K562 (cell line): ENCODE results near the gene SDCCAG8. TPM values are rescaled to one million over a fixed set of nuclear protein-coding genes. Genes with fewer than 3 reads are reported as not detected.

Experiments
- ATAC-seq: fragments of 200-7000 bp; cut with Tn5 transposase; 3 replicates; pipeline ENCODE4 v1.9.1; 2020; ENCODE audit warnings: moderate library complexity
- BruUV-seq: library from RNA; stranded (reverse); fragments of 400-500 nt; replicated peaks from 2 replicates; lab custom pipeline; 2021; lab: Mats Ljungman, UMichigan
- CTCF ChIA-PET: fragments of 300-600 bp; formaldehyde crosslinking; extraction: SDS; loops from one replicate; lab custom pipeline; 2021; ENCODE audit warnings: low intra/inter-chr PET ratio; lab: Yijun Ruan, JAX
- POLR2A ChIA-PET: fragments of 300-600, 350-650 bp; sonication (Branson Sonifier 250); formaldehyde crosslinking; extraction: SDS; loops from one replicate; lab custom pipeline; 2021; ENCODE audit warnings: antibody characterized with exemption, inconsistent platforms; lab: Yijun Ruan, JAX
- DNase-seq, 4 experiments: peaks; one replicate each; pipeline versions ENCODE4 v3.0.0 to v3.0.0-alpha.2; 2011 to 2018; ENCODE audit warnings: low spot score in 3 of 4, mixed read lengths in 3 of 4; ENCODE audit errors: extremely low read depth in 1 of 4
- FAIRE-seq: peaks from 2 replicates; lab custom pipeline; 2011; peaks lifted over from hg19 to GRCh38; lab: Jason Lieb, UNC
- H2AFZ ChIP-seq: 2 replicates; pipeline ENCODE4 v1.6.0; 2011; ENCODE audit warnings: low read depth, low read length, control low read depth, inconsistent platforms
- H3K27ac ChIP-seq: fragments of 200-600 bp; 3 replicates; pipeline ENCODE4 v1.8.0; 2011; ENCODE audit warnings: low read depth, mild to moderate bottlenecking, control low read depth, inconsistent platforms, low read length, moderate library complexity, mixed read lengths; ENCODE audit errors: extremely low read depth
- H3K27me3 ChIP-seq, 2 experiments: fragments of 300-600 bp in 1 of 2; 2 replicates in 1 of 2; 3 replicates in 1 of 2; pipeline versions ENCODE4 v1.6.0 to v1.8.0; 2011; ENCODE audit warnings: inconsistent platforms in 2 of 2, low read length in 2 of 2, mild to moderate bottlenecking in 1 of 2, mixed read lengths in 1 of 2, moderate library complexity in 1 of 2; ENCODE audit not compliant: control insufficient read depth in 2 of 2, insufficient read depth in 2 of 2
- H3K36me3 ChIP-seq: fragments of 300-600 bp; 3 replicates; pipeline ENCODE4 v1.8.0; 2011; ENCODE audit warnings: mild to moderate bottlenecking, low read length, inconsistent platforms; ENCODE audit not compliant: control insufficient read depth, insufficient read depth
- H3K4me1 ChIP-seq, 2 experiments: fragments of 200-600 bp in 1 of 2; replicated peaks in 1 of 2; 2 replicates in 1 of 2; 3 replicates in 1 of 2; pipeline versions ENCODE4 v1.5.1 to v1.8.0; 2011; ENCODE audit warnings: inconsistent platforms in 2 of 2, low read length in 2 of 2, mild to moderate bottlenecking in 1 of 2, mixed read lengths in 1 of 2, moderate library complexity in 1 of 2; ENCODE audit not compliant: control insufficient read depth in 2 of 2, insufficient read depth in 2 of 2
- H3K4me2 ChIP-seq: 2 replicates; pipeline ENCODE4 v1.6.1; 2011; ENCODE audit warnings: low read length, control low read depth, inconsistent platforms, mixed read lengths; ENCODE audit not compliant: insufficient read depth
- H3K4me3 ChIP-seq: fragments of 200-600 bp; sonication (generic), shearing (Covaris generic); 2 replicates; pipeline ENCODE4 v1.5.1; 2016; ENCODE audit warnings: control low read depth, inconsistent platforms
- H3K79me2 ChIP-seq: fragments of 200-600 bp; 3 replicates; pipeline ENCODE4 v1.8.0; 2011; ENCODE audit warnings: low read length, inconsistent platforms; ENCODE audit not compliant: control insufficient read depth, insufficient read depth
- H3K9ac ChIP-seq, 2 experiments: 2 replicates each; pipeline versions ENCODE4 v1.6.0 to v1.6.1; 2011; ENCODE audit warnings: low read depth in 2 of 2, low read length in 2 of 2, control low read depth in 1 of 2, inconsistent platforms in 1 of 2, mild to moderate bottlenecking in 1 of 2, mixed read lengths in 1 of 2; ENCODE audit not compliant: insufficient read depth in 1 of 2
- H3K9me1 ChIP-seq: one replicate; pipeline ENCODE4 v1.6.0; 2011; ENCODE audit warnings: inconsistent platforms, mild to moderate bottlenecking, low read length, moderate library complexity; ENCODE audit not compliant: control insufficient read depth, insufficient read depth
- H3K9me3 ChIP-seq: replicated peaks from 2 replicates; pipeline ENCODE4 v1.5.1; 2011; ENCODE audit warnings: low read depth, low read length, inconsistent platforms; ENCODE audit not compliant: control insufficient read depth, insufficient read depth
- H4K20me1 ChIP-seq: replicated peaks from 2 replicates; pipeline ENCODE4 v1.6.1; 2011; ENCODE audit warnings: low read length, inconsistent platforms, mixed read lengths; ENCODE audit not compliant: control insufficient read depth, insufficient read depth
- ARID1B ChIP-seq: fragments of 450-650 bp; IDR thresholded peaks from 2 replicates; pipeline ENCODE4 v1.6.1; 2016; ENCODE audit warnings: antibody characterized with exemption, mild to moderate bottlenecking, inconsistent platforms
- DDX20 ChIP-seq: fragments of 450-650 bp; IDR thresholded peaks from 2 replicates; pipeline ENCODE4 v1.6.1; 2016; ENCODE audit warnings: missing genetic modification characterization, low read depth, mild to moderate bottlenecking, missing compliant biosample characterization, moderate library complexity
- FOXP1 ChIP-seq: sonication (generic); formaldehyde crosslinking; IDR thresholded peaks from 2 replicates; pipeline ENCODE4 v1.8.0; 2022; ENCODE audit warnings: mild to moderate bottlenecking, missing genetic modification reagents
- NCOA2 ChIP-seq, 2 experiments: fragments of 450-650 bp; IDR thresholded peaks; 2 replicates each; pipeline ENCODE4 v1.6.1; 2018; ENCODE audit warnings: mild to moderate bottlenecking in 2 of 2, moderate library complexity in 1 of 2; ENCODE audit not compliant: partially characterized antibody in 2 of 2
- NR4A1 ChIP-seq, 2 experiments: fragments of 250-450 bp in 1 of 2; fragments of 450-650 bp in 1 of 2; sonication (Bioruptor Pico) in 1 of 2; IDR thresholded peaks; 2 replicates each; pipeline versions ENCODE4 v1.4.0 to v1.6.1; 2016 to 2020; ENCODE audit warnings: mild to moderate bottlenecking in 2 of 2, missing compliant biosample characterization in 1 of 2, missing genetic modification characterization in 1 of 2, moderate library complexity in 1 of 2
- YBX1 ChIP-seq: fragments of 450-650 bp; IDR thresholded peaks from 2 replicates; pipeline ENCODE4 v1.7.1; 2016; ENCODE audit warnings: mild to moderate bottlenecking
- YY1 ChIP-seq, 3 experiments: IDR thresholded peaks; 2 replicates each; pipeline ENCODE4 v1.6.1; 2011; ENCODE audit warnings: low read length in 2 of 3, mild to moderate bottlenecking in 2 of 3, moderate library complexity in 2 of 3, borderline replicate concordance in 1 of 3, control low read depth in 1 of 3, low read depth in 1 of 3; ENCODE audit not compliant: insufficient read depth in 3 of 3, insufficient replicate concordance in 2 of 3, control insufficient read depth in 1 of 3, insufficient read length in 1 of 3; ENCODE audit errors: extremely low read depth in 1 of 3
- ZNF778 ChIP-seq: fragments of 450-650 bp; formaldehyde crosslinking; IDR thresholded peaks from 2 replicates; pipeline ENCODE4 v1.4.0; 2020; ENCODE audit warnings: mild to moderate bottlenecking, moderate library complexity
- WGBS: fragments of 100-300 bp; shearing (Covaris generic); methylation state at CpG from one replicate; pipeline ENCODE4 v1.1.6; 2016; ENCODE audit warnings: low coverage, mixed read lengths; ENCODE audit not compliant: insufficient coverage; ENCODE audit errors: missing lambda C conversion rate; 5-methylcytosine and 5-hydroxymethylcytosine counted together
- in situ Hi-C: fragments of 300-500 bp; cut with MboI; formaldehyde crosslinking; loops from 4 replicates; pipeline ENCODE4 v1.15.0; 2018; ENCODE audit warnings: inconsistent platforms, mixed read lengths
- intact Hi-C: fragments of 100-400 bp; cut with micrococcal nuclease; formaldehyde crosslinking; loops from 2 replicates; pipeline ENCODE4 v1.14.2; 2022
- polyA plus RNA-seq, 8 experiments: library from polyadenylated mRNA; depleted of rRNA in 4 of 8; stranded (reverse) in 5 of 8; unstranded in 3 of 8; fragments of >200 nt; fragmentation: Nextera tagmentation in 2 of 8; fragmentation: Illumina TruSeq in 1 of 8; extraction: Ambion mirVana in 2 of 8; extraction: Trizol in 1 of 8; gene quantifications; 2 replicates each; pipeline versions ENCODE4 v1.2.1 to v1.2.3, GENCODE V29; 2011 to 2014; ENCODE audit warnings: inconsistent platforms in 1 of 8, missing spikeins in 1 of 8
- total RNA-seq, 7 experiments: library from RNA; depleted of rRNA in 6 of 7; stranded (reverse); fragments of >200 nt in 6 of 7; fragmentation: Illumina TruSeq in 2 of 7; extraction: Trizol in 2 of 7; gene quantifications; 2 replicates each; pipeline versions ENCODE4 v1.2.1 to v1.2.3, GENCODE V29; 2011 to 2021; ENCODE audit warnings: low replicate concordance in 1 of 7
- TF ChIP-seq, protein P1 (sequence below): sonication (generic); formaldehyde crosslinking; IDR thresholded peaks from 2 replicates; pipeline ENCODE4 v1.8.1; 2023; ENCODE audit warnings: missing genetic modification reagents, mild to moderate bottlenecking, borderline replicate concordance
- TF ChIP-seq, protein P2 (sequence below): sonication (generic); formaldehyde crosslinking; IDR thresholded peaks from 2 replicates; pipeline ENCODE4 v1.8.0; 2022; ENCODE audit warnings: missing genetic modification reagents, mild to moderate bottlenecking, moderate library complexity, borderline replicate concordance

The SDCCAG8 gene
- total and polyA plus RNA-seq, 9 of the 15 experiments (the other 6 are each of a cell fraction or from before 2014, with no cell fraction given) = 17.9 to 36.7 (median 25.4) TPM

GRCh38 chr1:243348331-243348730, 92.5 kb downstream of the SDCCAG8 start:
- H3K4me2 ChIP-seq = no peak overlapping the region
- no peaks in the 10 kb centered on the region for H3K9me3 ChIP-seq
- POLR2A ChIA-PET = no interaction called here
- ATAC-seq = no peak
- BruUV-seq = no TSS peak
- no peaks in the 10 kb centered on the region for H3K27me3 ChIP-seq
- CTCF ChIA-PET = no interaction called here
- H4K20me1 ChIP-seq = no peaks in the 10 kb centered on the region
- FAIRE-seq = no peak
- no peaks in the 10 kb centered on the region for H3K4me1 ChIP-seq
- 96% methylated on average over 9 of the region's 11 CpGs for WGBS
- intact Hi-C loops (no loop called here), in situ Hi-C loops (loop anchor here (25.0 kb wide), 1 partner anchor 511 kb away; no protein-coding TSS in a partner anchor)
- no peak for DNase-seq
- TF ChIP-seq YBX1 = no peak
- no peak for TF ChIP-seq YY1 (IDR thresholded peaks at IDR 0.05; ENCODE audit: borderline replicate concordance in 1 of 3, control insufficient read depth in 1 of 3, extremely low read depth in 1 of 3, insufficient read depth in 3 of 3, insufficient read length in 1 of 3, insufficient replicate concordance in 2 of 3, low read depth in 1 of 3, low read length in 2 of 3)
- no peak for TF ChIP-seq FOXP1 (CRISPR knock-in tag)
- TF ChIP-seq, protein P1, sequence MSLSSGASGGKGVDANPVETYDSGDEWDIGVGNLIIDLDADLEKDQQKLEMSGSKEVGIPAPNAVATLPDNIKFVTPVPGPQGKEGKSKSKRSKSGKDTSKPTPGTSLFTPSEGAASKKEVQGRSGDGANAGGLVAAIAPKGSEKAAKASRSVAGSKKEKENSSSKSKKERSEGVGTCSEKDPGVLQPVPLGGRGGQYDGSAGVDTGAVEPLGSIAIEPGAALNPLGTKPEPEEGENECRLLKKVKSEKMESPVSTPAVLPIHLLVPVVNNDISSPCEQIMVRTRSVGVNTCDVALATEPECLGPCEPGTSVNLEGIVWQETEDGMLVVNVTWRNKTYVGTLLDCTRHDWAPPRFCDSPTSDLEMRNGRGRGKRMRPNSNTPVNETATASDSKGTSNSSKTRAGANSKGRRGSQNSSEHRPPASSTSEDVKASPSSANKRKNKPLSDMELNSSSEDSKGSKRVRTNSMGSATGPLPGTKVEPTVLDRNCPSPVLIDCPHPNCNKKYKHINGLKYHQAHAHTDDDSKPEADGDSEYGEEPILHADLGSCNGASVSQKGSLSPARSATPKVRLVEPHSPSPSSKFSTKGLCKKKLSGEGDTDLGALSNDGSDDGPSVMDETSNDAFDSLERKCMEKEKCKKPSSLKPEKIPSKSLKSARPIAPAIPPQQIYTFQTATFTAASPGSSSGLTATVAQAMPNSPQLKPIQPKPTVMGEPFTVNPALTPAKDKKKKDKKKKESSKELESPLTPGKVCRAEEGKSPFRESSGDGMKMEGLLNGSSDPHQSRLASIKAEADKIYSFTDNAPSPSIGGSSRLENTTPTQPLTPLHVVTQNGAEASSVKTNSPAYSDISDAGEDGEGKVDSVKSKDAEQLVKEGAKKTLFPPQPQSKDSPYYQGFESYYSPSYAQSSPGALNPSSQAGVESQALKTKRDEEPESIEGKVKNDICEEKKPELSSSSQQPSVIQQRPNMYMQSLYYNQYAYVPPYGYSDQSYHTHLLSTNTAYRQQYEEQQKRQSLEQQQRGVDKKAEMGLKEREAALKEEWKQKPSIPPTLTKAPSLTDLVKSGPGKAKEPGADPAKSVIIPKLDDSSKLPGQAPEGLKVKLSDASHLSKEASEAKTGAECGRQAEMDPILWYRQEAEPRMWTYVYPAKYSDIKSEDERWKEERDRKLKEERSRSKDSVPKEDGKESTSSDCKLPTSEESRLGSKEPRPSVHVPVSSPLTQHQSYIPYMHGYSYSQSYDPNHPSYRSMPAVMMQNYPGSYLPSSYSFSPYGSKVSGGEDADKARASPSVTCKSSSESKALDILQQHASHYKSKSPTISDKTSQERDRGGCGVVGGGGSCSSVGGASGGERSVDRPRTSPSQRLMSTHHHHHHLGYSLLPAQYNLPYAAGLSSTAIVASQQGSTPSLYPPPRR (CRISPR knock-in tag) = no peak
- TF ChIP-seq ARID1B = no peak
- no peak for TF ChIP-seq DDX20
- no peak for TF ChIP-seq ZNF778 (CRISPR knock-in tag)
- no peak for TF ChIP-seq NR4A1 (CRISPR knock-in tag; IDR thresholded peaks at IDR 0.05)
- TF ChIP-seq NR4A1 (tag; IDR thresholded peaks at IDR 0.05) = no peak
- TF ChIP-seq, protein P2, sequence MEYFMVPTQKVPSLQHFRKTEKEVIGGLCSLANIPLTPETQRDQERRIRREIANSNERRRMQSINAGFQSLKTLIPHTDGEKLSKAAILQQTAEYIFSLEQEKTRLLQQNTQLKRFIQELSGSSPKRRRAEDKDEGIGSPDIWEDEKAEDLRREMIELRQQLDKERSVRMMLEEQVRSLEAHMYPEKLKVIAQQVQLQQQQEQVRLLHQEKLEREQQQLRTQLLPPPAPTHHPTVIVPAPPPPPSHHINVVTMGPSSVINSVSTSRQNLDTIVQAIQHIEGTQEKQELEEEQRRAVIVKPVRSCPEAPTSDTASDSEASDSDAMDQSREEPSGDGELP (CRISPR knock-in tag) = no peak
- no peak for TF ChIP-seq NCOA2 (IDR thresholded peaks at IDR 0.05; ENCODE audit: partially characterized antibody in 2 of 2)
- H3K9ac ChIP-seq = no peak overlapping the region
- no peak overlapping the region for H2AFZ ChIP-seq
- H3K9me1 ChIP-seq = no peaks in the 10 kb centered on the region
- no peak overlapping the region for H3K27ac ChIP-seq
- no peak overlapping the region for H3K4me3 ChIP-seq
- peaks cover 6% of the 10 kb centered on the region; the same call in 1 of the 3 replicates for H3K36me3 ChIP-seq
- no peaks in the 10 kb centered on the region for H3K79me2 ChIP-seq
